Kidney (tissue), 14 donors: ENCODE data around the gene A4GNT. TPM values are rescaled to one million over a fixed set of nuclear protein-coding genes. Genes with fewer than 3 reads are reported as not detected.

ENCODE experiments used
- DNase-seq, 5 donors: peaks; one replicate each; pipeline ENCODE4 v3.0.0-alpha.2; 2013 to 2020
- FAIRE-seq: peaks from 2 replicates; lab custom pipeline; 2012; peaks lifted over from hg19 to GRCh38; lab: Jason Lieb, UNC
- H3K27ac ChIP-seq, 2 donors: one replicate each; pipeline ENCODE4 v1.7.0; 2013; ENCODE audit warnings: low read depth in 2 of 2, low read length in 2 of 2, inconsistent platforms in 1 of 2
- H3K27me3 ChIP-seq: one replicate; pipeline ENCODE4 v1.7.1; 2013; ENCODE audit warnings: low read length, inconsistent platforms; ENCODE audit not compliant: control insufficient read depth, insufficient read depth
- H3K36me3 ChIP-seq, 3 donors: one replicate each; pipeline versions ENCODE4 v1.7.0 to v1.7.1; 2013; ENCODE audit warnings: low read length in 3 of 3, control low read depth in 1 of 3, inconsistent platforms in 1 of 3; ENCODE audit not compliant: insufficient read depth in 3 of 3, control insufficient read depth in 2 of 3
- H3K4me1 ChIP-seq, 3 donors: one replicate each; pipeline versions ENCODE4 v1.7.0 to v1.7.1; 2013; ENCODE audit warnings: low read length in 3 of 3, inconsistent platforms in 1 of 3, low read depth in 1 of 3; ENCODE audit not compliant: control insufficient read depth in 2 of 3, insufficient read depth in 2 of 3
- H3K4me3 ChIP-seq, 3 donors: one replicate each; pipeline versions ENCODE4 v1.7.0 to v1.8.1; 2013; ENCODE audit warnings: low read length in 3 of 3, control low read depth in 1 of 3, inconsistent platforms in 1 of 3
- H3K9ac ChIP-seq, 3 donors: one replicate each; pipeline versions ENCODE4 v1.7.0 to v1.7.1; 2013; ENCODE audit warnings: low read length in 3 of 3, control low read depth in 1 of 3, inconsistent platforms in 1 of 3
- H3K9me3 ChIP-seq, 3 donors: one replicate each; pipeline versions ENCODE4 v1.7.0 to v1.7.1; 2013; ENCODE audit warnings: low read length in 3 of 3, control low read depth in 1 of 3, inconsistent platforms in 1 of 3; ENCODE audit not compliant: control insufficient read depth in 2 of 3, insufficient read depth in 1 of 3
- CTCF ChIP-seq: IDR thresholded peaks from 3 replicates; pipeline ENCODE4 v1.5.1; 2012; ENCODE audit warnings: mild to moderate bottlenecking, moderate library complexity, borderline replicate concordance; ENCODE audit not compliant: insufficient read depth; ENCODE audit errors: extremely low read depth
- intact Hi-C: fragments of 100-400 bp; cut with DNase I; formaldehyde crosslinking; loops from one replicate; pipeline ENCODE4 v1.11.1; 2022
- polyA plus RNA-seq: library from polyadenylated mRNA; stranded (reverse); fragments of 350-450 nt; fragmentation: Illumina TruSeq; extraction: RNeasy Lipid Tissue Mini Kit (QIAGEN cat#74804); gene quantifications from one replicate; pipeline ENCODE4 v1.2.3, GENCODE V29; 2014; ENCODE audit warnings: low read depth, low replicate concordance; ENCODE audit not compliant: insufficient read depth
- total RNA-seq: library from RNA; stranded (reverse); fragmentation: NEBNext Ultra II Directional; extraction: Animal tissue kit (Norgen Biotek cat#: 25700); gene quantifications from one replicate; pipeline ENCODE4 v1.2.1, GENCODE V29; 2021
- donor health status: control.
- donor health status: control.
- donor health status: control.
- donor health status: control.
- donor health status: control.
- donor health status: DM: yes; HTN: yes; CAD: no.
- donor health status: Normal renal cell carcinoma (clear cell type).

Gene A4GNT
- total and polyA plus RNA-seq, 2 donors from 2014 or later = not detected

DNA sequence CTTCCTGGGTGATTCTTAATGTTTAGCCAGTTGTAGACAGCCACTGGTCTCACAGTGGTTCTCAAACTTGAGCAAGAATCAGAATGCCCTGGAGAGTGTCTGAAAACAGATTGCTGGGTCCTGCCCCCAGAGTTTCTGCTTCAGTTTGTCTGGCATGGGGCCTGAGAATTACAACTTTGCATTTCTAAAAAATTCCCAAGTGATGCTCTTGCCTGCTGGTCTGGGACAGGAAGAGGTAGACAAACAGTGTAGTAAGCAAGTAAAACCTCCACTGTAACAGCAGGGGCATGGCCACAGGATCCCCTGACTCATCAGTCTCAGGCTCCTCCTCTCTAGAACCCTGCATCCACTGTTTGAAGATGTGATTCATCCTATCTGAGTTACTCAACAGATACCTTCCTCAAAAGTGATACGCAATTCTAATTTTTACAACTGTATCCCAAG lies 53.3 kb downstream of the A4GNT start:
- Histone ChIP-seq H3K4me1 (no peaks in the 10 kb centered on the region), H3K9me3 (no peaks in the 10 kb centered on the region), H3K27me3 (no peaks in the 10 kb centered on the region), H3K9ac (no peak overlapping the region), H3K36me3 (peaks cover 2 to 39% (median 14%) of the 10 kb centered on the region in 3 donors), H3K4me3 (no peak overlapping the region), H3K27ac (no peak overlapping the region)
- DNase-seq = no peak
- no peak for FAIRE-seq
- intact Hi-C loops = no loop called here
- TF ChIP-seq CTCF = no peak

- no peak overlapping the region for H3K4me3 ChIP-seq
- DNase-seq (no peak), FAIRE-seq (no peak)
- no peak overlapping the region for H3K27ac ChIP-seq
- no peak for TF ChIP-seq CTCF
- no peak overlapping the region for H3K9ac ChIP-seq
- H3K4me1 ChIP-seq = no peaks in the 10 kb centered on the region
- intact Hi-C loops = no loop called here
- no peaks in the 10 kb centered on the region for H3K27me3 ChIP-seq
- peaks cover 2 to 30% (median 7%) of the 10 kb centered on the region in 3 donors for H3K36me3 ChIP-seq
- no peaks in the 10 kb centered on the region for H3K9me3 ChIP-seq
These were observed 54.1 kb downstream of the A4GNT start for GRCh38 chr3:138078096-138078495.

Other genes starting within 250 kb of the A4GNT start
- not detected for gene CLDN18, start 122.2 kb downstream of the A4GNT start, total RNA-seq
- not detected for gene CLDN18, start 122.2 kb downstream of the A4GNT start, polyA plus RNA-seq
- gene DZIP1L, start 16.8 kb downstream of the A4GNT start, total RNA-seq = 22.3 TPM
- 2.9 TPM for gene DZIP1L, start 16.8 kb downstream of the A4GNT start, polyA plus RNA-seq
- gene DBR1, start 42.5 kb upstream of the A4GNT start, total RNA-seq = 18.9 TPM
- gene DBR1, start 42.5 kb upstream of the A4GNT start, polyA plus RNA-seq = 8.5 TPM
- gene ARMC8, start 54.9 kb upstream of the A4GNT start, total RNA-seq = 47.3 TPM
- gene ARMC8, start 54.9 kb upstream of the A4GNT start, polyA plus RNA-seq = 17.1 TPM
- gene NME9, start 197.5 kb upstream of the A4GNT start, total RNA-seq = 3.5 TPM
- 0.73 TPM for gene NME9, start 197.5 kb upstream of the A4GNT start, polyA plus RNA-seq
- gene MRAS, start 216.2 kb upstream of the A4GNT start, total RNA-seq = 106 TPM
- 30.9 TPM for gene MRAS, start 216.2 kb upstream of the A4GNT start, polyA plus RNA-seq